Stimulated activated CD4-positive, alpha-beta T cell treated with anti-CD3 and anti-CD28 coated beads, Interleukin-1b, Interleukin-23, amount 100 ng/mL, for 4 hours (primary cell): ENCODE measurements around the gene SPATA2.
"Not testable (repeated sequence)": the region's sequence is repeated elsewhere in the genome, so short reads cannot be mapped to it uniquely, and the experiment has no call there.

Experiments
- DNase-seq, 2 donors: peaks; one replicate each; pipeline ENCODE4 v3.0.0-alpha.2; 2020; ENCODE audit warnings: low read depth in 2 of 2

SPATA2 gene

GRCh38 chr20:49904440-49905214 is 10.7 kb downstream of the SPATA2 start:
- DNase-seq: no peak

GRCh38 chr20:49901588-49901987 is 13.7 kb downstream of the SPATA2 start:
- no peak for DNase-seq

- DNase-seq: no peak
These were observed 15.6 kb downstream of the SPATA2 start for GRCh38 chr20:49899541-49900383.

GRCh38 chr20:49896204-49896603 is 19.1 kb downstream of the SPATA2 start:
- no peak for DNase-seq

- DNase-seq: not testable (repeated sequence)
These were observed 19.7 kb downstream of the SPATA2 start for GRCh38 chr20:49895474-49896093.

GRCh38 chr20:49894073-49894470 is 21.3 kb downstream of the SPATA2 start:
- DNase-seq: no peak

GRCh38 chr20:49893242-49894072 is 21.9 kb downstream of the SPATA2 start:
- no peak for DNase-seq

- no peak for DNase-seq
These were observed 22.5 kb downstream of the SPATA2 start for GRCh38 chr20:49892817-49893216.

GRCh38 chr20:49892260-49892659 is 23.1 kb downstream of the SPATA2 start:
- DNase-seq: no peak

- no peak for DNase-seq
These were observed 23.7 kb downstream of the SPATA2 start for GRCh38 chr20:49891476-49892110.

GRCh38 chr20:49890471-49891361 is 24.6 kb downstream of the SPATA2 start:
- no peak for DNase-seq

- DNase-seq: no peak
These were observed 25.4 kb downstream of the SPATA2 start for GRCh38 chr20:49889935-49890333.

- DNase-seq: no peak
These were observed 26.1 kb downstream of the SPATA2 start for GRCh38 chr20:49889001-49889934.

- DNase-seq: peak; percentile 34
These were observed 26.9 kb downstream of the SPATA2 start for GRCh38 chr20:49888212-49889000.

- no peak for DNase-seq
These were observed 27.8 kb downstream of the SPATA2 start for GRCh38 chr20:49887251-49888211.

GRCh38 chr20:49886571-49887213 is 28.6 kb downstream of the SPATA2 start:
- DNase-seq: no peak
